ENCODE results near the gene FGF1. TPM values are rescaled to one million over a fixed set of nuclear protein-coding genes. Genes with fewer than 3 reads are reported as not detected.

The FGF1 gene
- total and polyA plus RNA-seq, 2 donors (not counting 3 experiments of a cell fraction or from before 2014, with no cell fraction given), result not detected

GRCh38 chr5:142663246-142663645 lies 22.6 kb downstream of the FGF1 start:
- CTCF ChIA-PET, result interaction anchor here (1.2 to 3.3 kb wide), 5 partner anchors 8 to 226 kb away, joined by 3 to 23 read pairs (median 7); partner anchors contain the start of gene FGF1
- H3K27me3 ChIP-seq (ENCODE audit: control insufficient read depth in 2 of 2, insufficient read depth in 2 of 2, low read length in 2 of 2), result peaks cover 14% of the 10 kb centered on the region in 2 experiments
- no peak overlapping the region for H3K4me3 ChIP-seq (replicated peaks in 1 of 3; ENCODE audit: insufficient read depth in 1 of 3, low read depth in 1 of 3, low read length in 3 of 3)
- H2AFZ ChIP-seq (ENCODE audit: low read depth, low read length), result no peak overlapping the region
- no peaks in the 10 kb centered on the region for H3K9me3 ChIP-seq (replicated peaks; ENCODE audit: control insufficient read depth, insufficient read depth, low read length)
- intact Hi-C loops (cut with micrococcal nuclease) (no loop called here), dilution Hi-C loops (cut with MboI; ENCODE audit: extremely low pct_ligation_motif_present, low sequenced_read_pairs) (no loop called here)
- POLR2A ChIA-PET, result no interaction called here
- no peaks in the 10 kb centered on the region for H3K79me2 ChIP-seq (ENCODE audit: control insufficient read depth, insufficient read depth, low read length)
- BruUV-seq (replicated peaks), result no TSS peak
- no peak overlapping the region for H3K9ac ChIP-seq (replicated peaks; ENCODE audit: extremely low read depth, insufficient read depth, low read length)
- H3K36me3 ChIP-seq (ENCODE audit: control insufficient read depth in 2 of 2, extremely low read depth in 1 of 2, insufficient read depth in 2 of 2, low read length in 2 of 2), result no peaks in the 10 kb centered on the region
- H4K20me1 ChIP-seq (replicated peaks; ENCODE audit: control insufficient read depth, extremely low read depth, insufficient read depth, low read length), result no peaks in the 10 kb centered on the region
- no peak overlapping the region for H3K4me2 ChIP-seq (ENCODE audit: insufficient read depth, low read length)
- H3K9me1 ChIP-seq (replicated peaks; ENCODE audit: control insufficient read depth, extremely low read depth, insufficient read depth, low read length), result no peaks in the 10 kb centered on the region
- H3K27ac ChIP-seq (ENCODE audit: insufficient read depth, low read depth, low read length), result no peak overlapping the region
- FAIRE-seq (no peak), DNase-seq (ENCODE audit: low read depth, low spot score) (no peak)
- TF ChIP-seq MAX (IDR thresholded peaks at IDR 0.05; ENCODE audit: insufficient read depth, insufficient read length) (no peak), POLR2AphosphoS5 (IDR thresholded peaks at IDR 0.05; ENCODE audit: insufficient read depth, low read depth, low read length) (no peak), GATA2 (IDR thresholded peaks at IDR 0.05; ENCODE audit: insufficient read depth, insufficient read length, low read depth, low read length) (no peak)
- no peaks in the 10 kb centered on the region for H3K4me1 ChIP-seq (ENCODE audit: control insufficient read depth, extremely low read depth, insufficient read depth, low read length)

- CTCF ChIA-PET, result interaction anchor here (2.1 to 2.4 kb wide), 2 partner anchors 37 to 51 kb away, joined by 7 to 9 read pairs; no protein-coding TSS in a partner anchor
Observed at GRCh38 chr5:142661957-142662356, 23.9 kb downstream of the FGF1 start.

More at GRCh38 chr5:142661957-142662356, 23.9 kb downstream of the FGF1 start:
- Histone ChIP-seq H3K36me3 (ENCODE audit: control insufficient read depth in 2 of 2, extremely low read depth in 1 of 2, insufficient read depth in 2 of 2, low read length in 2 of 2) (no peaks in the 10 kb centered on the region), H3K4me2 (ENCODE audit: insufficient read depth, low read length) (no peak overlapping the region), H3K4me1 (ENCODE audit: control insufficient read depth, extremely low read depth, insufficient read depth, low read length) (no peaks in the 10 kb centered on the region), H4K20me1 (replicated peaks; ENCODE audit: control insufficient read depth, extremely low read depth, insufficient read depth, low read length) (no peaks in the 10 kb centered on the region), H3K27ac (ENCODE audit: insufficient read depth, low read depth, low read length) (no peak overlapping the region), H3K4me3 (replicated peaks in 1 of 3; ENCODE audit: insufficient read depth in 1 of 3, low read depth in 1 of 3, low read length in 3 of 3) (no peak overlapping the region), H3K27me3 (ENCODE audit: control insufficient read depth in 2 of 2, insufficient read depth in 2 of 2, low read length in 2 of 2) (peaks cover 12 to 15% of the 10 kb centered on the region in 2 experiments), H2AFZ (ENCODE audit: low read depth, low read length) (no peak overlapping the region), H3K9me1 (replicated peaks; ENCODE audit: control insufficient read depth, extremely low read depth, insufficient read depth, low read length) (no peaks in the 10 kb centered on the region), H3K79me2 (ENCODE audit: control insufficient read depth, insufficient read depth, low read length) (no peaks in the 10 kb centered on the region), H3K9ac (replicated peaks; ENCODE audit: extremely low read depth, insufficient read depth, low read length) (no peak overlapping the region), H3K9me3 (replicated peaks; ENCODE audit: control insufficient read depth, insufficient read depth, low read length) (no peaks in the 10 kb centered on the region)
- BruUV-seq (replicated peaks), result no TSS peak
- TF ChIP-seq GATA2 (IDR thresholded peaks at IDR 0.05; ENCODE audit: insufficient read depth, insufficient read length, low read depth, low read length), result no peak
- TF ChIP-seq MAX (IDR thresholded peaks at IDR 0.05; ENCODE audit: insufficient read depth, insufficient read length), result no peak
- no peak for TF ChIP-seq JUN (IDR thresholded peaks at IDR 0.05; ENCODE audit: borderline replicate concordance, insufficient read depth, insufficient read length, low read depth)
- no peak for TF ChIP-seq CTCF (IDR thresholded peaks at IDR 0.05; ENCODE audit: extremely low read depth in 1 of 2, insufficient read depth in 1 of 2, low read depth in 1 of 2, low read length in 2 of 2)
- no peak for TF ChIP-seq EZH2 (IDR thresholded peaks at IDR 0.05; ENCODE audit: borderline replicate concordance, low read depth, low read length, severe bottlenecking)
- TF ChIP-seq POLR2AphosphoS5 (IDR thresholded peaks at IDR 0.05; ENCODE audit: insufficient read depth, low read depth, low read length), result no peak
- no peak for TF ChIP-seq FOS (IDR thresholded peaks at IDR 0.05; ENCODE audit: borderline replicate concordance, insufficient read depth, low read length)
- no peak for TF ChIP-seq POLR2A (IDR thresholded peaks at IDR 0.05; ENCODE audit: low read depth, low read length)
- no peak for TF ChIP-seq MYC (IDR thresholded peaks at IDR 0.05; ENCODE audit: low read depth, low read length)
- intact Hi-C loops (cut with micrococcal nuclease), result no loop called here
- no peak for DNase-seq (ENCODE audit: low read depth, low spot score)
- no peak for FAIRE-seq
- POLR2A ChIA-PET, result no interaction called here
- dilution Hi-C loops (cut with MboI; ENCODE audit: extremely low pct_ligation_motif_present, low sequenced_read_pairs), result no loop called here

Measured in endothelial cell of umbilical vein (primary cell).